Astrocyte (in vitro differentiated cells and primary cell): ENCODE results near the gene LCMT1. TPM values are rescaled to one million over a fixed set of nuclear protein-coding genes. Genes with fewer than 3 reads are reported as not detected.

Source experiments
- DNase-seq: peaks from one replicate; pipeline ENCODE4 v3.0.0-alpha.2; 2010; ENCODE audit warnings: low read depth
- FAIRE-seq: peaks from 2 replicates; lab custom pipeline; 2011; peaks lifted over from hg19 to GRCh38; lab: Jason Lieb, UNC
- H2AFZ ChIP-seq: 2 replicates; pipeline ENCODE4 v1.6.0; 2012; ENCODE audit warnings: low read depth, low read length, inconsistent platforms
- H3K27ac ChIP-seq: 2 replicates; pipeline ENCODE4 v1.5.1; 2011; ENCODE audit warnings: low read depth, low read length, inconsistent platforms
- H3K27me3 ChIP-seq: 2 replicates; pipeline ENCODE4 v1.6.0; 2011; ENCODE audit warnings: low read length, inconsistent platforms; ENCODE audit not compliant: insufficient read depth
- H3K36me3 ChIP-seq: 2 replicates; pipeline ENCODE4 v1.5.1; 2011; ENCODE audit warnings: low read length, inconsistent platforms; ENCODE audit not compliant: insufficient read depth
- H3K4me1 ChIP-seq: 2 replicates; pipeline ENCODE4 v1.5.1; 2011; ENCODE audit warnings: low read length, inconsistent platforms; ENCODE audit not compliant: insufficient read depth
- H3K4me2 ChIP-seq: 2 replicates; pipeline ENCODE4 v1.6.0; 2012; ENCODE audit warnings: low read length, inconsistent platforms
- H3K4me3 ChIP-seq: 2 replicates; pipeline ENCODE4 v1.5.1; 2011; ENCODE audit warnings: low read depth, mild to moderate bottlenecking, low read length, inconsistent platforms; ENCODE audit not compliant: insufficient read depth
- H3K79me2 ChIP-seq: 2 replicates; pipeline ENCODE4 v1.6.0; 2012; ENCODE audit warnings: mild to moderate bottlenecking, low read length, inconsistent platforms; ENCODE audit not compliant: insufficient read depth
- H3K9ac ChIP-seq: 2 replicates; pipeline ENCODE4 v1.6.0; 2012; ENCODE audit warnings: mild to moderate bottlenecking, low read length, inconsistent platforms
- H3K9me3 ChIP-seq: 2 replicates; pipeline ENCODE4 v1.5.1; 2012; ENCODE audit warnings: low read depth, mild to moderate bottlenecking, low read length, inconsistent platforms; ENCODE audit not compliant: insufficient read depth
- H4K20me1 ChIP-seq: 2 replicates; pipeline ENCODE4 v1.6.0; 2012; ENCODE audit warnings: low read length, inconsistent platforms; ENCODE audit not compliant: insufficient read depth
- H3K27ac Mint-ChIP-seq: one replicate; pipeline ENCODE4 v1.8.0; 2021; ENCODE audit warnings: mild to moderate bottlenecking, mixed read lengths; ENCODE audit not compliant: unreplicated experiment
- H3K27me3 Mint-ChIP-seq: one replicate; pipeline ENCODE4 v1.8.0; 2021; ENCODE audit warnings: low read depth, mixed read lengths; ENCODE audit not compliant: unreplicated experiment
- H3K36me3 Mint-ChIP-seq: one replicate; pipeline ENCODE4 v1.8.0; 2021; ENCODE audit warnings: low read depth, mixed read lengths; ENCODE audit not compliant: unreplicated experiment
- H3K4me1 Mint-ChIP-seq: one replicate; pipeline ENCODE4 v1.8.0; 2021; ENCODE audit warnings: low read depth, mixed read lengths; ENCODE audit not compliant: unreplicated experiment
- H3K4me3 Mint-ChIP-seq: one replicate; pipeline ENCODE4 v1.8.0; 2021; ENCODE audit warnings: mild to moderate bottlenecking, moderate library complexity, mixed read lengths; ENCODE audit not compliant: unreplicated experiment
- H3K9me3 Mint-ChIP-seq: one replicate; pipeline ENCODE4 v1.8.0; 2021; ENCODE audit warnings: mild to moderate bottlenecking, mixed read lengths; ENCODE audit not compliant: unreplicated experiment
- EZH2 ChIP-seq: IDR thresholded peaks from 2 replicates; pipeline ENCODE4 v1.6.1; 2012; ENCODE audit warnings: mild to moderate bottlenecking, low read length, inconsistent platforms; ENCODE audit not compliant: insufficient read depth
- total RNA-seq: library from RNA; stranded (reverse); gene quantifications from 2 replicates; pipeline ENCODE4 v1.2.1, GENCODE V29; 2021
- TF ChIP-seq, protein P1 (sequence below): IDR thresholded peaks from 2 replicates; pipeline ENCODE4 v1.5.1; 2011; ENCODE audit warnings: low read depth, mild to moderate bottlenecking, inconsistent platforms, low read length, moderate library complexity; ENCODE audit not compliant: insufficient read depth

LCMT1 gene
- total RNA-seq, 1 donor from 2014 or later, result 46.9 TPM

DNA sequence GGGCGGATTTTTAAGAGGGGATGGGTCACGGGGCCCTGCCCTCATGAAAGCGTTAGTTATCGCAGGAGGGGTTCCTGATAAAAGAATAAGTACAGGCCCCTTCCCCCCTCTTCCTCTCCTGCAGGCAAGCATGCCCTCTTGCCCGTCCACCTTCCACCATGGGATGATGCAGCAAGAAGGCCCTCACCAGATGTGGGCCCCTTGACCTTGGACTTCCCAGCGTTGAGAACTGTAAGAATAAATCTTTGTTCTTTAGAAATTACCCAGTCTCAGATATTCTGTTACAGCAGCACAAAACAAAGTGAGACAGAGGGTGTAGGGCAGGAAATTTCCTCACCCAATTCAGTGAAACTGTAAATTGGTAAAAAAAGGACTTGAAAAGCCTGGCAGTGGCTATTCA, 27.8 kb upstream of the LCMT1 start:
- H3K36me3 ChIP-seq, result no peaks in the 10 kb centered on the region
- H3K4me3 ChIP-seq, result no peak overlapping the region
- no peak overlapping the region for H3K4me2 ChIP-seq
- no peak for DNase-seq
- H3K27me3 Mint-ChIP-seq, result peaks cover 8% of the 10 kb centered on the region
- no peak overlapping the region for H3K9ac ChIP-seq
- H2AFZ ChIP-seq, result no peak overlapping the region
- no peaks in the 10 kb centered on the region for H3K79me2 ChIP-seq
- H3K9me3 Mint-ChIP-seq, result peaks cover 2% of the 10 kb centered on the region
- no peak overlapping the region for H3K27ac Mint-ChIP-seq
- H3K27ac ChIP-seq, result no peak overlapping the region
- H4K20me1 ChIP-seq, result no peaks in the 10 kb centered on the region
- no peaks in the 10 kb centered on the region for H3K4me1 ChIP-seq
- H3K36me3 Mint-ChIP-seq, result peaks cover 2% of the 10 kb centered on the region
- no peaks in the 10 kb centered on the region for H3K27me3 ChIP-seq
- TF ChIP-seq, protein P1, sequence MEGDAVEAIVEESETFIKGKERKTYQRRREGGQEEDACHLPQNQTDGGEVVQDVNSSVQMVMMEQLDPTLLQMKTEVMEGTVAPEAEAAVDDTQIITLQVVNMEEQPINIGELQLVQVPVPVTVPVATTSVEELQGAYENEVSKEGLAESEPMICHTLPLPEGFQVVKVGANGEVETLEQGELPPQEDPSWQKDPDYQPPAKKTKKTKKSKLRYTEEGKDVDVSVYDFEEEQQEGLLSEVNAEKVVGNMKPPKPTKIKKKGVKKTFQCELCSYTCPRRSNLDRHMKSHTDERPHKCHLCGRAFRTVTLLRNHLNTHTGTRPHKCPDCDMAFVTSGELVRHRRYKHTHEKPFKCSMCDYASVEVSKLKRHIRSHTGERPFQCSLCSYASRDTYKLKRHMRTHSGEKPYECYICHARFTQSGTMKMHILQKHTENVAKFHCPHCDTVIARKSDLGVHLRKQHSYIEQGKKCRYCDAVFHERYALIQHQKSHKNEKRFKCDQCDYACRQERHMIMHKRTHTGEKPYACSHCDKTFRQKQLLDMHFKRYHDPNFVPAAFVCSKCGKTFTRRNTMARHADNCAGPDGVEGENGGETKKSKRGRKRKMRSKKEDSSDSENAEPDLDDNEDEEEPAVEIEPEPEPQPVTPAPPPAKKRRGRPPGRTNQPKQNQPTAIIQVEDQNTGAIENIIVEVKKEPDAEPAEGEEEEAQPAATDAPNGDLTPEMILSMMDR, result no peak
- TF ChIP-seq EZH2, result no peak
- no peak for FAIRE-seq
- H3K9me3 ChIP-seq, result no peaks in the 10 kb centered on the region
- H3K4me3 Mint-ChIP-seq, result no peak overlapping the region
- no peaks in the 10 kb centered on the region for H3K4me1 Mint-ChIP-seq

DNA sequence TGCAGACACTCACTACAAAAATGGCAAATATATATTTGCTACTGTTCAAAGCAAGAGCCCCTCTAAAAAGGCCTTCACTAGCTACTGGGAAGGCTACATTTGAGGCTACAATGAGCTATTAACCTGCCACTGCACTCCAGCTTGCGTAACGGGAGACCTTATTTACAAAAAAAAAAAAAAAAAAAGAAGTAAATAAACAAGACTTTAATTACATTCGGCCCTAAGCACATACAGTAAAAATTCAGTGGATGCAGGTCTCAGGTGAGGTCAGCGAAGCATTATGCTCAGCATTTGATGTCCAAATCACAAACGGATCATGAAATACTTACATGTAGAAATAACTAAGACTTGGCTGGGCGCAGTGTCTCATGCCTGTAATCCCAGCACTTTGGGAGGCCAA, 26.7 kb upstream of the LCMT1 start:
- Histone ChIP-seq H3K4me3 (no peak overlapping the region), H3K4me2 (no peak overlapping the region), H3K27me3 (no peaks in the 10 kb centered on the region), H3K9me3 (no peaks in the 10 kb centered on the region), H3K27ac (no peak overlapping the region), H2AFZ (no peak overlapping the region), H3K79me2 (no peaks in the 10 kb centered on the region), H3K9ac (no peak overlapping the region), H3K36me3 (no peaks in the 10 kb centered on the region), H4K20me1 (no peaks in the 10 kb centered on the region), H3K4me1 (no peaks in the 10 kb centered on the region)
- no peak for FAIRE-seq
- Mint-ChIP-seq H3K27ac (no peak overlapping the region), H3K36me3 (peaks cover 2% of the 10 kb centered on the region), H3K27me3 (peaks cover 8% of the 10 kb centered on the region), H3K4me3 (no peak overlapping the region), H3K9me3 (peaks cover under 1% of the 10 kb centered on the region), H3K4me1 (no peaks in the 10 kb centered on the region)
- DNase-seq, result no peak
- TF ChIP-seq, protein P1, result no peak
- no peak for TF ChIP-seq EZH2

DNA sequence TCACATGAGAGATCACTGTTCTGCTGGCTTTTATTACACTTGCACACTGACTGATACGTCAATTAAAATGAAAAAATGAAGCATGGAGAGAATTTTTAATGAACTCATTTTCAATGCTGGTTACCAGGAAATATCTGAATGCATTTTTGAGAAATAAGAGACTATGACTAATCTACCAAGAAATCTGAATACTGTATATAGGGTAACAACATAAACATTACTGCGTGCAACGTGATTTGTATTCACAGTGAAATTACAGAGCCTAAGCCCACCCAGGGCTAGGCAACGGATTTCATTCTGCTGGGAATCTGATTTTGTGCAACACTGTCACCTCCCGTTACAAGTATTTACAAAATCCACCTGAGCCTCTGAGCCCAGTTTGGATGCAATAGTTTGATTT, 23.8 kb upstream of the LCMT1 start:
- Histone ChIP-seq H3K4me2 (no peak overlapping the region), H4K20me1 (no peaks in the 10 kb centered on the region), H3K9me3 (no peaks in the 10 kb centered on the region), H3K27ac (no peak overlapping the region), H3K9ac (no peak overlapping the region), H3K27me3 (no peaks in the 10 kb centered on the region), H2AFZ (no peak overlapping the region), H3K36me3 (no peaks in the 10 kb centered on the region), H3K4me1 (no peaks in the 10 kb centered on the region), H3K79me2 (no peaks in the 10 kb centered on the region), H3K4me3 (no peak overlapping the region)
- TF ChIP-seq, protein P1, result no peak
- TF ChIP-seq EZH2, result no peak
- peaks cover 12% of the 10 kb centered on the region for H3K27me3 Mint-ChIP-seq
- DNase-seq (no peak), FAIRE-seq (no peak)
- no peaks in the 10 kb centered on the region for H3K9me3 Mint-ChIP-seq
- H3K4me3 Mint-ChIP-seq, result no peak overlapping the region
- no peaks in the 10 kb centered on the region for H3K4me1 Mint-ChIP-seq
- H3K36me3 Mint-ChIP-seq, result peaks cover 3% of the 10 kb centered on the region
- H3K27ac Mint-ChIP-seq, result no peak overlapping the region
